Amniotic epithelial cell (primary cell): ENCODE measurements around the gene SLC23A1.

Source experiments
- DNase-seq: peaks from one replicate; pipeline ENCODE4 v3.0.0-alpha.2; 2010; ENCODE audit warnings: low read depth

SLC23A1 gene

GRCh38 chr5:139407517-139407916, 24.4 kb upstream of the SLC23A1 start:
- no peak for DNase-seq

DNA sequence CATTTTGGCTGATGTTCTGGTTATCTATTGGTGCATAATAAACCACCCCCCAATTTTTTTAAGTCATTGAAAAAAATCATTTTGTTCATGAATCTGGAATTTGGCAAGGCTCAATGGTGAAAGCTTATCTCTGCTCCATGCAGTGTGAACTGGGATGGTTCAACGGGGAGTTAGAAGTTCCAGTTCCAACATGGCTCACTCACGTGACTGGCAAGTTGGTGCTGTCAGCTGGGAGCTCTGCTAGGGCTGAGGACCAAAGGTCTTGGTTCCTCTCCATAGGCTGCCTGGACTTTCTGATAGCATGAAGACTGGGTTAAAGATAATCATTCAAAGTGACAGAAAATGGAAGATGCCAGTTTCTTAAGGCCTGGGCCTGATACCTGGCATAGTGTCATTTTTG, 23.9 kb upstream of the SLC23A1 start:
- no peak for DNase-seq

DNA sequence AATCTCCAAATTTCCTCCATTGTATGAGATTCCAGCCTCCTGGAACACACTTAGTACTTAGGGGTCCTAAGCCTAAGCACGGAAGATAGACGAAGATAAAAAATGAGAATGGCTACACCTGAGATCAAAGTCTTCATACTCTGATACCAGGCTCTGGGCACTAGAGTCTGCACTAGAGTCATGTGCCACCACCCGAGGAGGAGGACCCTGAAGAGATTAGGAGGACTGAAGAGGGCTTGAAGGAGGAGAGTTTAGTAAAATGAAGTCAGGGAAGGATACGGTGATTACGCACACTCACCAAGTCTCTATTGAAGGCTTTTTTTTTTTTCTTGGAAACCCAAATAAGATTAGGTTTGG, 21.4 kb upstream of the SLC23A1 start:
- DNase-seq = no peak

- peak; percentile 95 for DNase-seq
Observed at GRCh38 chr5:139403787-139404483, 20.8 kb upstream of the SLC23A1 start, which contains the start of gene SPATA24. TSS of gene SPATA24 (minus strand) at chr5:139404089. CDS start at chr5:139404060, 29 bp downstream.

- no peak for DNase-seq
Observed at GRCh38 chr5:139403418-139403786, 20.3 kb upstream of the SLC23A1 start.

DNA sequence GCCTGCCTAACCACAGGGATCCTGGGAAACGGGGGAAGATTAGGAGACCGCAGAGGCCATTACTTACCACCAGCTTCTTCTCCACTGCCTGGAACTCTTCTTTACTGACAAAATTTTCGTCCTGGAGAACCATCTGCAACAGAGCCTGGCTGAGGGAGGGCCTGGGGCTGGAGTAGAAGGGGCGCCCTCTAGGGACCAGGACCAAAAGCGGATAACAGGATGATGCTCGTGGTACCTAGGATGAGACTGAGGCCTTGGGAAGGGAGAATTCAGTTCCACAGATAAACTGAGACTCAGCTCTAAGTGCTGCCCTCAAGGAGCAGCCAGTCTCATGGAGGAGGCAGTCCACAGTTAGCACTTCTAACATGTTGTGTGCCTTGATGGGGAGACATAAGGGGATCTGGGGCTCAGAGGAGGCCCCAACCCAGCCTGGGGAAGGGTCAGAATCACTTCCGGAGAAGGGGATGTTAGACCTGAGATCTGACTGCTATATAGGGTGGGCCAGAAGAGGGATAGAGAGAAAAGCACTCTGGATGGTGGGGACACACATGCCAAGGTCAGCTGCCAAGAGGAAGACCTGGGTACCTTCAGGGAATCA, 19.6 kb upstream of the SLC23A1 start:
- DNase-seq = peak; percentile 35

DNA sequence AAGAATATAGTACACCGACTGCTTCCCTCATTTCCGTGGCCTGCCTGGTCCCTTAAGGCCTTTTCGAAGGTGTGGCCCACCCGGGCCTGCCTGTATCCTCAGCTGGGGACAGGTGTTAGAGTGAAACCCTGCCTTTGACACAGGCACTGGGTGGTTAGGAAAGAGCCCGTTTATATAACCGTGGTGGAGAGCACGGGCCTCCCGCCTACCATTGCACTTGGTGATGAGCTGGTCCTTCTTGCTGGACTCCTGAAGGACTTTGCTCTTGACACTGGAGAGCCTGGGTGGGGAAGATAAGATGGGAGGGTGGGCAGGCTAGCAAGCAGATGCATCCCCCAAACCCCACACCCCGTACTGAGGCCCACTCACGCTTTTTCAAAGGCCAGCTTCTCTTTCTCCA, 18.4 kb upstream of the SLC23A1 start:
- no peak for DNase-seq

GRCh38 chr5:139399501-139400121, 16.5 kb upstream of the SLC23A1 start:
- no peak for DNase-seq

DNA sequence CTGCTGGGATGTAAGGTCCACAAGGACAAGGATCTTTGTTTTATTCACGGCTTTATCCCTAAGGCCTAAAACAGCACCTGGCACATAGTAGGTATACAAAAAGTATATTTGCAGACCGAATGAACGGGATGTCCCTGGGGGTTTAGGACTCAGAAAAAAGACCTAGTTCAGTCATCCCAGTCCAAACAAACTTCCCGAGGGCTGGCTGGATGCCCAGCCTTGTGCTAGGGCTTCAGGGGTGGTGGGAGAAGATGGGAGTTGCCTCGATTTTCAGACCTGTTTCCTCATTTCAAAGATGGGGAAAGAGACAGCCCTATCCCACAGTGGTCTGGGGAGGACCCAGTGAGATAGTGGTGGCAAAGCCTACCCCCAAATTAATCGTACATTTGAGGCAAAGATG, 14.8 kb upstream of the SLC23A1 start:
- no peak for DNase-seq

- DNase-seq = no peak
Observed at GRCh38 chr5:139396691-139397090, 13.6 kb upstream of the SLC23A1 start.

- no peak for DNase-seq
Observed at GRCh38 chr5:139395844-139396640, 12.9 kb upstream of the SLC23A1 start.

- DNase-seq = no peak
Observed at GRCh38 chr5:139394654-139395566, 11.8 kb upstream of the SLC23A1 start, which contains the start of gene PROB1. TSS of gene PROB1 (minus strand) at chr5:139395104. CDS start at chr5:139395081, 23 bp downstream.

GRCh38 chr5:139394123-139394653, 11.1 kb upstream of the SLC23A1 start:
- no peak for DNase-seq

GRCh38 chr5:139393497-139394122, 10.5 kb upstream of the SLC23A1 start:
- no peak for DNase-seq

DNA sequence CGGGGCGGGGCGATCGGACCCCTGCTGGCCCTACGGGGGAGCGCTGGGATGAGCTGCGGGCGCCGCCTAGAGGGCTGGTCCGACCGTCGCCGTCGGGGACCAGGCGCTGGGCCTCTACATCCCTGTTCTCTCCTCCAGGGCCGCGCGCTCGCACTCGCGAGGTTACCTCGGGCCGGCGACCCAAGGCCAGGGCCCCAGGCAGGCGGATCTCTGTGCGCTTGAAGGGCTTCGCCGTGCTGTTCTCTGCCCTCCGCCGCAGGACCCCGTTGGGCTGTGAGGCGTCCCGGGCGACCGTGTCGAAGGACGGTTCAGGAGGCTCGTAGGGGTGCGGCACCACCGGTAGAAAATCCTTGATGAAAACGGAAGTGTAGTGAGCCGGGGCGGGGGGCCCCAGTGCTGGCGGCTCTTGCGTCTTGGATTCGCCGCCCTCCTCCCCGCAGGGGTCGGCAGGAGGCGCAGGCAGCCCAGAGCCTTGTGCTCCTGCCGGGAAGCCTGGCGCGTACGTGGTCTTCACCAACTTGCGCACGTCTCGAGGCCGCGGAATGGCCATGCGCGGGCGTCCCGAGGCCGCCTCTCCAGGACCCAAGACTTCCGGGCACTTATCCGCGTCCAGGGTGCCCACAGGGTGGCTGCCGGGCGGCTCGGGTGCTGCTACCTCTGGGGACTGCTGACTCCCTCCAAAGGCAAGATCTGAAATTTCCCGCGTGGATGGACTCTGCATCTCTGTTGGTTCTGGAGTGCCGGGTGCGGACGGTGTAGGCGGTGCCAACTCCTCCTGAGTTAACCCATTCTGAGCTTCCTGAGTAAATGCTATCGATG, 9.8 kb upstream of the SLC23A1 start:
- DNase-seq = peak; percentile 67

DNA sequence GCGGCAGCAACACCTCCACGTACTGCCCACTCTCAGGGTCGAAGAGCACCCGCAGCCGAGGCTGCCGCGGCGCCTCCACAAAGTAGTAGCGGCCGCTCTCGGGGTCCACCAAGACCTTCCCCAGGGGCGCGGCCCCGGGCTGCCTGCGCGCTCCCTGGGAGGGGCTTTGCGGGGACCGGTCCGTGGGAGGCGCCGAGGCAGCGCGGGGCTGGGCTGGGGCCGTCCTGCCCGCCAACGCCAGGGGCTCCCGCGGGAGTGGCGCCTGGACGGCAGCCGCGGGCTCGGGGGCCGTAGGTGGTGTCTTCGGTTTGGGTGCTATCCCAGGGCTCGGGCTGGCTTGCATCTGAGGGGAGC, 9.2 kb upstream of the SLC23A1 start:
- no peak for DNase-seq

DNA sequence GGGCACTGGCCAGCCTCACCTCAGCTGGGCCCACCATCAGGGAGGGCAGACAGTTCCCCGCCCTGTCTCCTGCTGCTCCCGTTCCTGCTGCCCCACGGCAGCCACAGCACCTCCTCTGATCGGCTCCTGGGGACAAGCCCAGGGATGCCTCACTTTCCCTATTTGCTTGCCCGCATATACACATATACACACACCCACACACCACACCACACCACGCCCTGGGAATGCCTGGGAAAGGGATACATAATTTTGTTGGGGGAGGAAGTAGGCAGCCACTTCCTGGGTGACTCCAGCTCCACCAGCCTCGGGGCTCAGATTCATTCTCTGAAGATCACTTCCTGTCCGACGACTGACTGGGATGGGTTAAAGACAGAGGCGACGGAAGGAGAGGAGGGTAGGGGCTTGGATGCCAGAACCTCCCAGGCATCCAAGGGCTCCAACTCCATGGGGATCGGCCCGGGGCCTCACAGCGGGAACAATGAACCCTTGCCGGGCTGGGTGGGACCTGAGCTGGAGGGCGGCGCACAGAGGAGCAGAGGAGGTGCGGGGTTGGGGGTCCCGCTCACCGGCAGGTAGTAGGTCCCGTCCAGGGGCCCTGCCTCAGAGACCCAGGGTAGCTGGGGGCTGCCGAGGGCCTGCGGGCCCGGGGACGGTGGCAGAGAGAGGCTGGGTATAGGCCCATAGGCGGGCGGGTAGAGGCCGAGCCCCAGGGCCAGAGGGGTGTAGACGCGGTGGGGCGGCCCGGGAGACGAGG, 8.7 kb upstream of the SLC23A1 start:
- DNase-seq = no peak

DNA sequence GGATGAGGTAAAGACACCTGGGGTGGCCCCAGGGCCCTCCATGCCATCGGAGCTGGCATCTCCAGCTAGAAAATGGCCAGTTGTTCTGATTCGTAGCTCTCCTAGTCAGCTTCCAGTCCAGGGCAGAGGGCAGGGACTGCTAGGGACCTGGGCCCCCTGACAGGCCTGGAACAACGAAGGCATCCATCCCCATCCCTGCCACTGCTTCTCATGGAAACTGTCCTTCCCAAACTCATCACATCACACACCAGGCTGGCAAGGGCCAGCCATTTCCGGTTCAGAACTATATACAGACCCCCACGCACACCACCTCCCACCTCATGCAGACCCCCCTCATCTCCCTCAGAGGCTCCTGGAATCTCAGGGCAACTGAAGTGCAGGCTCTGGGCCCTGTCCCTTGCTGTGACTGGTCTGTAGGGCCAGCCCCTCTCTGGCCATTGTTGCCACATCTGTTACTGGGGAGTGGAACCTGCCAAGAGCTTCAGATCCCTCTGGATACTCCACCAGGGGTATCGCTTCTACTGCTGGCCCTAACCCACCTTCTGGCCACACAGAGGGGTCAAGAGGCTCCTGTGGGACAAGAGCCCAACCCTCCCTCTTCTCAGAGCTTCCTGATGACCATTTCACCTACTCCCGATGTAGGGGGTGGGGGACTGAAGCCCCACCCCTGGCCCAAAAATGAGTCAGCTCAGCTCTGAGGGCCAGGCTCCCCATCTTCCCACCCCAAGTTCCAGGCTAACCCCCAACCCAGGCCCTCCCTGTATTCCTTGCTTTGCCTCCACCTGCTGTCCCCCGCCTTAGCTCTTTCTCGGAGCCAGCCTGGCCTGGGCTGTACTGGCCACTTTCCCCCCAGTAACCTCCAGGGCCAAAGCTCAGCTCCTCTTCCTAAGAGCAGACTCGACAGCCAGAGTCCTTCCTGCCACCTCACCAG, 7.8 kb upstream of the SLC23A1 start:
- DNase-seq = no peak
